ENCODE results near the gene ARRDC5. TPM values are rescaled to one million over a fixed set of nuclear protein-coding genes. Genes with fewer than 3 reads are reported as not detected.

Gene ARRDC5
- not detected in 2 replicates for total RNA-seq

DNA sequence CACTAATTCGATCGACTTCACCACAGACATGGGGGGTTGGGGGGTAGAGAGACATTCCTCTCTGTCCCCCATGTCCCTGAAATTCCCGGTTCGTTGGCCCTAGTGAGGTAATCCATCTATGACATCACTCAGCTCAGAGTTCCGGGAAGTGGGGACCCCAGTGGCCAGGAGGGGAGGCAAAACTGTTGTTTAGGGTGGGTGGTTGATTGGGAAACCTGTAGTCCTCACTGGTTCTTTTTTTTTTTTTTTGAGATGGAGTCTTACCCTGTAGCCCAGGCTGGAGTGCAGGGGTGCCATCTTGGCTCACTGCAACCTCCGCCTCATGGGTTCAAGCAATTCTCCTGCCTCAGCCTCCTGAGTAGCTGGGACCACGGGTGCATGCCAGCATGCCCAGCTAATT lies at the start of gene ARRDC5:
Gene ARRDC5 (minus strand): TSS at position 101 of the 400 bp plus-strand sequence. CDS start 71 bp downstream, at position 30.

GRCh38 chr19:4909156-4909896 lies 6.6 kb upstream of the ARRDC5 start, which contains the start of gene UHRF1:
UHRF1 (plus strand) TSS chr19:4909501; CDS start chr19:4910886, 1,385 bp downstream.

GRCh38 chr19:4867534-4868285 lies 35.0 kb downstream of the ARRDC5 start, which contains the start of gene PLIN3:
PLIN3 (minus strand) TSS chr19:4867667; CDS start chr19:4861394, 6,273 bp downstream.

Other genes starting within 250 kb of the ARRDC5 start
- gene MYDGF, start 232.6 kb downstream of the ARRDC5 start, total RNA-seq: 129 and 160 TPM in 2 replicates
- gene DPP9, start 179.1 kb downstream of the ARRDC5 start, total RNA-seq: 33.9 and 47.1 TPM in 2 replicates
- 8.7 and 12.3 TPM in 2 replicates for gene FEM1A, start 111.2 kb downstream of the ARRDC5 start, total RNA-seq
- gene TICAM1, start 71.2 kb downstream of the ARRDC5 start, total RNA-seq: 2.9 and 3.2 TPM in 2 replicates
- 118 and 176 TPM in 2 replicates for gene PLIN3, start 35.2 kb downstream of the ARRDC5 start, total RNA-seq
- gene UHRF1, start 6.6 kb upstream of the ARRDC5 start, total RNA-seq: 9.0 and 12.0 TPM in 2 replicates
- 24.7 and 28.7 TPM in 2 replicates for gene KDM4B, start 66.2 kb upstream of the ARRDC5 start, total RNA-seq

Measured in cardiac atrium fibroblast (primary cell).